Motor neuron (in vitro differentiated cells): ENCODE data around the gene SSX2IP. TPM values are rescaled to one million over a fixed set of nuclear protein-coding genes. Genes with fewer than 3 reads are reported as not detected.
A peak's percentile ranks its signal among the peaks of the same experiment; 100 is the strongest.

Source experiments
- ATAC-seq, 8 experiments: fragments of 200-7000 bp; cut with Tn5 transposase; replicated peaks in 6 of 8; 2 replicates each; pipeline ENCODE4 v1.8.0; 2021; ENCODE audit warnings: mild to moderate bottlenecking in 8 of 8, moderate library complexity in 8 of 8
- H3K27ac ChIP-seq, 2 donors: fragments of 250-450 bp; sonication (Bioruptor Pico); 2 replicates each; pipeline ENCODE4 v1.9.0; 2021; ENCODE audit warnings: antibody characterized with exemption in 2 of 2, mild to moderate bottlenecking in 2 of 2, moderate library complexity in 1 of 2
- H3K4me1 ChIP-seq, 2 donors: fragments of 250-450 bp; sonication (Bioruptor Pico); replicated peaks in 1 of 2; 2 replicates each; pipeline ENCODE4 v1.6.1; 2021; ENCODE audit warnings: antibody characterized with exemption in 2 of 2, mild to moderate bottlenecking in 2 of 2, moderate library complexity in 1 of 2
- H3K4me3 ChIP-seq, 5 donors: fragments of 250-450 bp; sonication (Bioruptor Pico); 2 replicates each; pipeline ENCODE4 v1.9.0; 2021; ENCODE audit warnings: antibody characterized with exemption in 5 of 5, mild to moderate bottlenecking in 5 of 5, moderate library complexity in 4 of 5
- WGBS, 10 experiments: fragments of 450-650 bp; shearing (Covaris generic); methylation state at CpG; one replicate each; pipeline ENCODE4 v1.0.0; 2022; 5-methylcytosine and 5-hydroxymethylcytosine counted together
- in situ Hi-C, 9 experiments: fragments of 400-800 bp; cut with MboI; loops; one replicate each; pipeline ENCODE4 v1.15.0; 2021; ENCODE audit warnings: low sequenced_read_pairs in 9 of 9, low pct_unique_long_range_greater_than_20kb in 2 of 9; ENCODE audit not compliant: unreplicated experiment in 9 of 9
- total RNA-seq, 8 experiments: library from RNA; unstranded; fragments of 300-600 nt; gene quantifications; 2 replicates each; pipeline versions ENCODE4 v1.2.3 to v1.2.4, GENCODE V29; 2022

Gene SSX2IP
- total RNA-seq, 8 experiments from 2014 or later, result 13.5 to 47.6 (median 24.1) TPM

- in situ Hi-C loops, result no loop called here
- Histone ChIP-seq H3K4me3 (no peak overlapping the region), H3K4me1 (peaks cover 4 to 31% of the 10 kb centered on the region in 2 donors), H3K27ac (no peak overlapping the region)
- ATAC-seq, result no peak
- WGBS, 10 experiments, result 0 to 100% (median 43%) methylated on average over 1 to 2 of the region's 2 CpGs
These were observed 13.2 kb upstream of the SSX2IP start for GRCh38 chr1:84703431-84703830.

GRCh38 chr1:84702143-84702542 lies 11.9 kb upstream of the SSX2IP start:
- Histone ChIP-seq H3K4me3 (no peak overlapping the region), H3K4me1 (peaks cover 4 to 38% of the 10 kb centered on the region in 2 donors), H3K27ac (no peak overlapping the region)
- no peak for ATAC-seq
- in situ Hi-C loops, result no loop called here
- 60 to 100% (median 92%) methylated on average over 1 of the region's 1 CpG; no CpG with 5 or more reads in 3 of the 10 experiments for WGBS, 10 experiments

- Histone ChIP-seq H3K27ac (no peak overlapping the region), H3K4me3 (no peak overlapping the region), H3K4me1 (peaks cover 4 to 38% of the 10 kb centered on the region in 2 donors)
- in situ Hi-C loops, result no loop called here
- ATAC-seq, result no peak
- WGBS, 10 experiments, result 7 to 69% (median 41%) methylated on average over 2 to 5 of the region's 5 CpGs; no CpG with 5 or more reads in 1 of the 10 experiments
These were observed 11.1 kb upstream of the SSX2IP start for GRCh38 chr1:84701376-84701775.

GRCh38 chr1:84700070-84700469 lies 9.8 kb upstream of the SSX2IP start:
- ATAC-seq, result no peak
- no peak overlapping the region for H3K4me3 ChIP-seq
- in situ Hi-C loops, result no loop called here
- 57 to 100% (median 86%) methylated on average over 1 of the region's 1 CpG; no CpG with 5 or more reads in 3 of the 10 experiments for WGBS, 10 experiments
- peaks cover 3 to 32% of the 10 kb centered on the region in 2 donors for H3K4me1 ChIP-seq
- H3K27ac ChIP-seq, result no peak overlapping the region

- H3K27ac ChIP-seq, result peak overlapping the region in 1 of 2 donors; percentile 47
- ATAC-seq, result peak; percentile 47 to 94 (median 91)
- 0 to 84% (median 48%) methylated on average over 1 to 2 of the region's 2 CpGs; no CpG with 5 or more reads in 1 of the 10 experiments for WGBS, 10 experiments
These were observed 8.2 kb upstream of the SSX2IP start for GRCh38 chr1:84698151-84699110.

GRCh38 chr1:84693785-84694184 lies 3.5 kb upstream of the SSX2IP start:
- in situ Hi-C loops, result no loop called here

More at GRCh38 chr1:84698151-84699110, 8.2 kb upstream of the SSX2IP start:
- H3K4me1 ChIP-seq, result peaks cover 0 to 30% of the 10 kb centered on the region in 2 donors
- H3K4me3 ChIP-seq, result no peak overlapping the region
- in situ Hi-C loops, result no loop called here

GRCh38 chr1:84693005-84693404 lies 2.7 kb upstream of the SSX2IP start:
- H3K27ac ChIP-seq, result no peak overlapping the region
- H3K4me1 ChIP-seq, result peaks cover 15 to 18% of the 10 kb centered on the region in 2 donors
- in situ Hi-C loops, result no loop called here
- ATAC-seq, result no peak
- H3K4me3 ChIP-seq, result no peak overlapping the region
- 79 to 100% (median 100%) methylated on average over 1 to 2 of the region's 2 CpGs; no CpG with 5 or more reads in 2 of the 10 experiments for WGBS, 10 experiments

More at GRCh38 chr1:84693785-84694184, 3.5 kb upstream of the SSX2IP start:
- H3K4me3 ChIP-seq, result no peak overlapping the region
- WGBS, 10 experiments, result 67 to 100% (median 88%) methylated on average over 1 of the region's 1 CpG; no CpG with 5 or more reads in 4 of the 10 experiments
- peaks cover 8 to 16% of the 10 kb centered on the region in 2 donors for H3K4me1 ChIP-seq
- H3K27ac ChIP-seq, result no peak overlapping the region
- no peak for ATAC-seq

GRCh38 chr1:84692391-84692790 lies 2.1 kb upstream of the SSX2IP start:
- ATAC-seq, result no peak
- 40 to 96% (median 90%) methylated on average over 1 to 6 of the region's 6 CpGs; no CpG with 5 or more reads in 1 of the 10 experiments for WGBS, 10 experiments
- H3K4me1 ChIP-seq, result peaks cover 19% of the 10 kb centered on the region in 2 donors
- no peak overlapping the region for H3K27ac ChIP-seq
- no peak overlapping the region for H3K4me3 ChIP-seq
- in situ Hi-C loops, result no loop called here

GRCh38 chr1:84691122-84691783 lies 992 bp upstream of the SSX2IP start:
- in situ Hi-C loops, result no loop called here
- peak in 2 of 8 experiments; percentile 2 to 4 for ATAC-seq
- 10 to 59% (median 38%) methylated on average over 3 to 13 of the region's 13 CpGs for WGBS, 10 experiments
- Histone ChIP-seq H3K4me3 (peak overlapping the region; percentile 56 to 80 (median 80)), H3K4me1 (peaks cover 24 to 28% of the 10 kb centered on the region in 2 donors), H3K27ac (peak overlapping the region; percentile 7 to 60)

GRCh38 chr1:84689514-84690396 lies 506 bp downstream of the SSX2IP start:
- WGBS, 10 experiments, result 0 to 35% (median 5%) methylated on average over 3 to 15 of the region's 67 CpGs
- H3K27ac ChIP-seq, result peak overlapping the region; percentile 82 to 86
- peak; percentile 11 to 85 (median 81) for ATAC-seq
- in situ Hi-C loops, result no loop called here
- peaks cover 25 to 30% of the 10 kb centered on the region in 2 donors for H3K4me1 ChIP-seq
- peak overlapping the region; percentile 56 to 80 (median 80) for H3K4me3 ChIP-seq

GRCh38 chr1:84688463-84689061 lies 1.7 kb downstream of the SSX2IP start:
- ATAC-seq, result no peak
- no peak overlapping the region for H3K27ac ChIP-seq
- H3K4me3 ChIP-seq, result peak overlapping the region; percentile 56 to 80 (median 80)
- in situ Hi-C loops, result no loop called here
- 48 to 93% (median 71%) methylated on average over 1 to 8 of the region's 8 CpGs for WGBS, 10 experiments
- peaks cover 25 to 30% of the 10 kb centered on the region in 2 donors for H3K4me1 ChIP-seq
